Natural killer cell (primary cell): ENCODE results near the gene TMSB4Y. TPM values are rescaled to one million over a fixed set of nuclear protein-coding genes. Genes with fewer than 3 reads are reported as not detected.

Experiments used
- ATAC-seq, 3 donors: fragments of 150-1000 bp in 2 of 3; fragments of 200-7000 bp in 1 of 3; cut with Tn5 transposase; 1 replicate in 1 of 3; 2 replicates in 2 of 3; pipeline ENCODE4 v1.10.0; 2021; ENCODE audit warnings: mild to moderate bottlenecking in 2 of 3, moderate library complexity in 2 of 3
- DNase-seq, 2 donors: peaks; one replicate each; pipeline versions ENCODE4 v3.0.0 to v3.0.0-alpha.2; 2013 to 2021; ENCODE audit warnings: mixed read lengths in 1 of 2
- H3K27ac ChIP-seq: one replicate; pipeline ENCODE4 v1.5.1; 2013; ENCODE audit warnings: mild to moderate bottlenecking, low read length
- H3K27me3 ChIP-seq: one replicate; pipeline ENCODE4 v1.6.1; 2013; ENCODE audit warnings: low read length; ENCODE audit not compliant: control insufficient read depth, insufficient read depth
- H3K36me3 ChIP-seq: one replicate; pipeline ENCODE4 v1.6.1; 2013; ENCODE audit warnings: low read length; ENCODE audit not compliant: control insufficient read depth, insufficient read depth
- H3K4me1 ChIP-seq: one replicate; pipeline ENCODE4 v1.6.1; 2013; ENCODE audit warnings: low read length; ENCODE audit not compliant: control insufficient read depth, insufficient read depth
- H3K4me3 ChIP-seq: one replicate; pipeline ENCODE4 v1.5.1; 2013; ENCODE audit warnings: low read length
- H3K9me3 ChIP-seq: one replicate; pipeline ENCODE4 v1.6.1; 2013; ENCODE audit warnings: low read length; ENCODE audit not compliant: control insufficient read depth, insufficient read depth
- H3K27ac Mint-ChIP-seq, 2 donors: one replicate each; pipeline ENCODE4 v1.8.0; 2022; ENCODE audit warnings: mild to moderate bottlenecking in 2 of 2, mixed read lengths in 2 of 2, moderate library complexity in 1 of 2
- H3K27me3 Mint-ChIP-seq, 2 donors: one replicate each; pipeline ENCODE4 v1.8.0; 2022; ENCODE audit warnings: low read depth in 2 of 2, mixed read lengths in 2 of 2
- H3K36me3 Mint-ChIP-seq: one replicate; pipeline ENCODE4 v1.8.0; 2022; ENCODE audit warnings: mixed read lengths
- H3K4me1 Mint-ChIP-seq, 2 donors: one replicate each; pipeline ENCODE4 v1.8.0; 2022; ENCODE audit warnings: mixed read lengths in 2 of 2
- H3K4me3 Mint-ChIP-seq: one replicate; pipeline ENCODE4 v1.8.0; 2022; ENCODE audit warnings: mild to moderate bottlenecking, moderate library complexity, mixed read lengths
- H3K9me3 Mint-ChIP-seq, 2 donors: one replicate each; pipeline ENCODE4 v1.8.0; 2022; ENCODE audit warnings: mixed read lengths in 2 of 2
- WGBS: methylation state at CpG from one replicate; pipeline ENCODE4 v1.1.7; 2013; ENCODE audit warnings: missing lambda C conversion rate; ENCODE audit not compliant: insufficient coverage; 5-methylcytosine and 5-hydroxymethylcytosine counted together
- intact Hi-C: fragments of 100-400 bp; cut with micrococcal nuclease; formaldehyde crosslinking; loops from one replicate; pipeline ENCODE4 v1.14.2; 2022
- total RNA-seq, 4 donors: library from RNA; stranded (reverse); fragments of 120-200 nt in 1 of 4; gene quantifications; one replicate each; pipeline versions ENCODE4 v1.2.3 to v1.2.4, GENCODE V29; 2013 to 2022
- TF ChIP-seq, protein P1 (sequence below): fragments of 200-600 bp; IDR thresholded peaks from one replicate; pipeline ENCODE4 v1.8.0; 2022; ENCODE audit warnings: antibody characterized with exemption

The TMSB4Y gene
- total RNA-seq, 3 donors from 2014 or later (not counting 1 experiment from before 2014, with no cell fraction given) = 2.0 to 2.3 TPM; not detected in 1

DNA sequence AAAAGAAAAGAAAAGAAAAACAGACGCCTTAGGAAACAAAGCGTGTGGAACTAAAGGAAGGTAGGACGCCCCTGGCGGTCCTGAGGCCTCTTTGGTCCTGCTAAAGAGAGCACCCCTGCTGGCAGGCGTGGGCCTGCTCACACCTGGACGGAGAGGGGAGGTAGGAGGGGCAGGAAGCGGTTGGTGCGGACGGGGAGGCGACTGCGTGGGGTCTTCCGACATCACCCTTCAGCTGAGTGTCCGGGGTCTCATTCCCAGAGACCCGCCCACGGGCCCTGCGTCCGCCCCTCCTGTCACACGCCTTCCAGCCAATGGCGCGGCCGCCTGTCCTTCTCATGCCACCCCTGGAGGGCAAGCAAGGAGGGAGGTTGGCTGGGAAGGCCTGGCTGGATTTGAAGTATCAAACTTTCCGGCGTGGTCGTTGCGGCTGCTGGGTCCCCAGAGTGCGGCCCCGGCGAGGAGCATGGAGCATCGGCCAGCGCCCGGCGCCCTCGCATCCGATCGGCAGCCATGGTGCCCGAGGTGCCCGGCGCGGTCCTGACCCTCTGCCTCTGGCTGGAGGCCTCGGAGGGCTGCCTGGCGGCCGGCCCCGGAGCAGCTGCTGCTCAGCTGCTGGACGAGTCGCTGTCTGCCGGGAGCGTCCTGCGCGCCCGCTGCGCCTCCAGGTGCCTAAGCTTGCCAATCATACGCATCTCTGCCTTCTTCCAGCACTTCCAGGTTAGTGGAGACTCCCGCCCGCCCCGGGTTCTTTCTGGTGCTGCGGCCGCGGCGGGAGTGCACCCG is 47.8 kb downstream of the TMSB4Y start:
- H3K36me3 ChIP-seq = no peaks in the 10 kb centered on the region
- Mint-ChIP-seq H3K27me3 (no peaks in the 10 kb centered on the region), H3K36me3 (no peaks in the 10 kb centered on the region), H3K4me3 (no peak overlapping the region), H3K27ac (peak overlapping the region in 1 of 2 donors; percentile 88), H3K9me3 (no peaks in the 10 kb centered on the region), H3K4me1 (peaks cover 0 to 15% of the 10 kb centered on the region in 2 donors)
- peaks cover 15% of the 10 kb centered on the region for H3K4me1 ChIP-seq
- TF ChIP-seq, protein P1, sequence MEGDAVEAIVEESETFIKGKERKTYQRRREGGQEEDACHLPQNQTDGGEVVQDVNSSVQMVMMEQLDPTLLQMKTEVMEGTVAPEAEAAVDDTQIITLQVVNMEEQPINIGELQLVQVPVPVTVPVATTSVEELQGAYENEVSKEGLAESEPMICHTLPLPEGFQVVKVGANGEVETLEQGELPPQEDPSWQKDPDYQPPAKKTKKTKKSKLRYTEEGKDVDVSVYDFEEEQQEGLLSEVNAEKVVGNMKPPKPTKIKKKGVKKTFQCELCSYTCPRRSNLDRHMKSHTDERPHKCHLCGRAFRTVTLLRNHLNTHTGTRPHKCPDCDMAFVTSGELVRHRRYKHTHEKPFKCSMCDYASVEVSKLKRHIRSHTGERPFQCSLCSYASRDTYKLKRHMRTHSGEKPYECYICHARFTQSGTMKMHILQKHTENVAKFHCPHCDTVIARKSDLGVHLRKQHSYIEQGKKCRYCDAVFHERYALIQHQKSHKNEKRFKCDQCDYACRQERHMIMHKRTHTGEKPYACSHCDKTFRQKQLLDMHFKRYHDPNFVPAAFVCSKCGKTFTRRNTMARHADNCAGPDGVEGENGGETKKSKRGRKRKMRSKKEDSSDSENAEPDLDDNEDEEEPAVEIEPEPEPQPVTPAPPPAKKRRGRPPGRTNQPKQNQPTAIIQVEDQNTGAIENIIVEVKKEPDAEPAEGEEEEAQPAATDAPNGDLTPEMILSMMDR = peak; percentile 15
- 3% methylated on average over 60 of the region's 60 CpGs for WGBS
- peak in 2 of 3 donors; percentile 67 to 83 for ATAC-seq
- no peaks in the 10 kb centered on the region for H3K9me3 ChIP-seq
- peak; percentile 21 to 70 for DNase-seq
- H3K27me3 ChIP-seq = no peaks in the 10 kb centered on the region
- peak overlapping the region; percentile 50 for H3K4me3 ChIP-seq
- H3K27ac ChIP-seq = no peak overlapping the region
- intact Hi-C loops = no loop called here

DNA sequence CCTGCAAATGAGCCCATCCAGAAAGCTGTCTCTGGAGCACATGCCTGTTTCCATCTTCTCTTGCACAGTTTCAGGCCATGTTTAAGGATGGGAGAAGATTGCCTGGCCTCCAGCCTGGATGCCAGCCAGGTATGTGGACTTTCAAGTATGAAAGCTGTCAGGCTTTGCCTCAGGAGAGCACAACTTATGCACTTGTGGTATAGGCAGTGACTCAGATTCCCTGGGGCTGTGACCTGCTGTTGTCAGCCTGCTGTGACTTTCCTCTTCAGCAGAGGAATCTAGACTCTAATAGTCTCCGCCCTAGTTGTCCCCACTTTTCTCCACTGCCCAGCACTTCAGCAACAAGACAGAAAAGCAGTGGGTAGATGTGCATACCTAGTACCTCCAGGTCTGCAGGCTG is 51.0 kb downstream of the TMSB4Y start:
- intact Hi-C loops = no loop called here
- peaks cover 0 to 15% of the 10 kb centered on the region in 2 donors for H3K4me1 Mint-ChIP-seq

More for the DNA sequence above, 51.0 kb downstream of the TMSB4Y start:
- H3K4me1 ChIP-seq = peaks cover 15% of the 10 kb centered on the region
- 100% methylated on average over 1 of the region's 1 CpG for WGBS
- H3K36me3 ChIP-seq = no peaks in the 10 kb centered on the region
- H3K27ac ChIP-seq = no peak overlapping the region
- Mint-ChIP-seq H3K27me3 (no peaks in the 10 kb centered on the region), H3K27ac (no peak overlapping the region), H3K36me3 (no peaks in the 10 kb centered on the region), H3K9me3 (no peaks in the 10 kb centered on the region), H3K4me3 (no peak overlapping the region)
- H3K4me3 ChIP-seq = no peak overlapping the region
- DNase-seq (peak in 1 of 2 donors; percentile 4), ATAC-seq (no peak)
- TF ChIP-seq, protein P1 = no peak
- no peaks in the 10 kb centered on the region for H3K27me3 ChIP-seq
- no peaks in the 10 kb centered on the region for H3K9me3 ChIP-seq

Other genes starting within 250 kb of the TMSB4Y start
- 100 to 1,000 TPM in 1 of 3 donors, 10 to 100 TPM in 1, not detected in 1; 91.0 to 114 TPM for gene UTY, start 223.9 kb upstream of the TMSB4Y start, total RNA-seq